Mesendoderm (in vitro differentiated cells): Measurements from ENCODE around the gene GLCE.
"Not testable (repeated sequence)": the region's sequence is repeated elsewhere in the genome, so short reads cannot be mapped to it uniquely, and the experiment has no call there.

Experiments used
- DNase-seq: peaks from one replicate; pipeline ENCODE4 v3.0.0; 2013
- H2AK5ac ChIP-seq: 2 replicates; pipeline ENCODE4 v1.6.1; 2013; ENCODE audit warnings: low read length, inconsistent platforms
- H2BK120ac ChIP-seq: 2 replicates; pipeline ENCODE4 v1.6.1; 2013; ENCODE audit warnings: low read depth, mild to moderate bottlenecking, low read length, moderate library complexity, mixed read lengths
- H2BK15ac ChIP-seq: replicated peaks from 2 replicates; pipeline ENCODE4 v1.6.1; 2013; ENCODE audit warnings: low read depth, mild to moderate bottlenecking, moderate library complexity
- H2BK5ac ChIP-seq: 2 replicates; pipeline ENCODE4 v1.6.1; 2013; ENCODE audit warnings: low read length, inconsistent platforms
- H3K18ac ChIP-seq: 2 replicates; pipeline ENCODE4 v1.6.1; 2013; ENCODE audit warnings: mild to moderate bottlenecking, low read length, mixed read lengths
- H3K23ac ChIP-seq: one replicate; pipeline ENCODE4 v1.6.1; 2013; ENCODE audit warnings: low read length
- H3K27ac ChIP-seq: 2 replicates; pipeline ENCODE4 v1.5.1; 2013; ENCODE audit warnings: low read depth, mild to moderate bottlenecking, inconsistent platforms, low read length, moderate library complexity
- H3K27me3 ChIP-seq: 2 replicates; pipeline ENCODE4 v1.6.1; 2013; ENCODE audit warnings: low read length, control low read depth, mild to moderate bottlenecking, inconsistent platforms; ENCODE audit not compliant: insufficient read depth, poor library complexity
- H3K36me3 ChIP-seq: 2 replicates; pipeline ENCODE4 v1.6.1; 2013; ENCODE audit warnings: low read length, inconsistent platforms; ENCODE audit not compliant: control insufficient read depth, insufficient read depth
- H3K4ac ChIP-seq: one replicate; pipeline ENCODE4 v1.6.1; 2013; ENCODE audit warnings: low read depth, mild to moderate bottlenecking, low read length, moderate library complexity
- H3K4me1 ChIP-seq: 2 replicates; pipeline ENCODE4 v1.6.1; 2013; ENCODE audit warnings: low read depth, low read length, inconsistent platforms; ENCODE audit not compliant: control insufficient read depth
- H3K4me2 ChIP-seq: 2 replicates; pipeline ENCODE4 v1.6.1; 2013; ENCODE audit warnings: low read length
- H3K4me3 ChIP-seq: 2 replicates; pipeline ENCODE4 v1.5.1; 2013; ENCODE audit warnings: mild to moderate bottlenecking, low read length
- H3K56ac ChIP-seq: one replicate; pipeline ENCODE4 v1.6.1; 2013; ENCODE audit warnings: low read length
- H3K79me1 ChIP-seq: 2 replicates; pipeline ENCODE4 v1.6.1; 2013; ENCODE audit warnings: low read length, inconsistent platforms
- H3K79me2 ChIP-seq: 2 replicates; pipeline ENCODE4 v1.6.1; 2013; ENCODE audit warnings: mild to moderate bottlenecking, low read length; ENCODE audit not compliant: control insufficient read depth, insufficient read depth
- H3K9ac ChIP-seq: 2 replicates; pipeline ENCODE4 v1.6.1; 2013; ENCODE audit warnings: low read length, inconsistent platforms
- H4K5ac ChIP-seq: one replicate; pipeline ENCODE4 v1.6.1; 2013; ENCODE audit warnings: low read length
- H4K8ac ChIP-seq: one replicate; pipeline ENCODE4 v1.6.1; 2013; ENCODE audit warnings: low read depth, mild to moderate bottlenecking, control low read depth, low read length, moderate library complexity
- WGBS: extraction: QIAGEN DNeasy Blood & Tissue Kit; methylation state at CpG from one replicate; pipeline ENCODE4 v1.1.7; 2013; ENCODE audit warnings: low lambda C conversion rate, missing lambda C conversion rate; ENCODE audit not compliant: insufficient coverage; ENCODE audit errors: extremely low coverage; 5-methylcytosine and 5-hydroxymethylcytosine counted together

GLCE gene

GRCh38 chr15:69299943-69300588 lies 139.6 kb downstream of the GLCE start:
- peaks cover 13% of the 10 kb centered on the region for H3K27me3 ChIP-seq

GRCh38 chr15:69301101-69301500 lies 140.7 kb downstream of the GLCE start:
- not testable (repeated sequence) for H3K79me1 ChIP-seq, H3K4me2 ChIP-seq, H3K79me2 ChIP-seq, DNase-seq, H2BK5ac ChIP-seq, H4K5ac ChIP-seq, H3K27ac ChIP-seq, H3K36me3 ChIP-seq, H2AK5ac ChIP-seq, H3K4me3 ChIP-seq, H3K4me1 ChIP-seq, H3K4ac ChIP-seq, H2BK15ac ChIP-seq, H4K8ac ChIP-seq, H3K23ac ChIP-seq, H3K18ac ChIP-seq, H3K9ac ChIP-seq, H3K56ac ChIP-seq, H2BK120ac ChIP-seq
- WGBS: no CpG with 5 or more reads among the region's 8 CpGs
- H3K27me3 ChIP-seq: peaks cover 13% of the 10 kb centered on the region

More at GRCh38 chr15:69299943-69300588, 139.6 kb downstream of the GLCE start:
- Histone ChIP-seq H3K4ac (no peak overlapping the region), H2BK5ac (no peak overlapping the region), H3K4me1 (no peaks in the 10 kb centered on the region), H3K23ac (no peak overlapping the region), H2AK5ac (no peak overlapping the region), H2BK120ac (no peak overlapping the region), H3K4me2 (no peak overlapping the region), H3K79me2 (no peaks in the 10 kb centered on the region), H3K56ac (no peak overlapping the region), H3K4me3 (no peak overlapping the region), H3K36me3 (no peaks in the 10 kb centered on the region), H3K27ac (no peak overlapping the region), H3K18ac (no peak overlapping the region), H4K5ac (no peak overlapping the region), H2BK15ac (no peak overlapping the region), H3K9ac (no peak overlapping the region), H3K79me1 (no peaks in the 10 kb centered on the region), H4K8ac (no peak overlapping the region)
- DNase-seq: peak; percentile 37
- no CpG with 5 or more reads among the region's 9 CpGs for WGBS

- not testable (repeated sequence) for DNase-seq, H4K5ac ChIP-seq, H3K9ac ChIP-seq, H3K18ac ChIP-seq, H3K4me1 ChIP-seq, H2BK120ac ChIP-seq, H3K4me3 ChIP-seq, H3K27ac ChIP-seq, H2AK5ac ChIP-seq, H2BK15ac ChIP-seq, H2BK5ac ChIP-seq, H3K79me1 ChIP-seq, H3K36me3 ChIP-seq, H3K4ac ChIP-seq, H3K23ac ChIP-seq, H3K4me2 ChIP-seq, H3K79me2 ChIP-seq, H4K8ac ChIP-seq, H3K56ac ChIP-seq
- WGBS: no CpG with 5 or more reads among the region's 6 CpGs
- peaks cover 13% of the 10 kb centered on the region for H3K27me3 ChIP-seq
Measured at GRCh38 chr15:69302087-69302486, 141.7 kb downstream of the GLCE start.

DNA sequence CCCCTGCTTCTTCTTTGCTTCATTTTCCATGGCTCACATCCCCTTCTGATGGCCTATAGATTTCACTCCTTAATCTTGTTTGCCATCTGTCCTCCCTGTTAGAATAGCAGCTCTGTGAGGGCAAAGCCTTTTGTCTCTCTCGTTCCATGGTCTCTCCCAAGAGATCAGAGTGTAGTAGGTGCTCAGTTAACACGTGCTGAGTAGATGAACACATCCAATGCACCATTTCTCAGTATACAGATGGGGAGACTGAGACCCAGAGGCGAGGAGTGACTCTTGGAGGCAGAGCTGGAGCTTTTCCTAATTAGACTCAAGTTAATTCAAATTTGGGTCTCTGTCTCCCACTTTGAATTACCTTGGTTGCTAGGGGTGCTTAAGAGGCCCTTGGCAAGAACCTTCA lies 142.5 kb downstream of the GLCE start:
- peaks cover 13% of the 10 kb centered on the region for H3K27me3 ChIP-seq
- no peak for DNase-seq
- H3K18ac ChIP-seq: no peak overlapping the region
- no peak overlapping the region for H3K4ac ChIP-seq
- no CpG with 5 or more reads among the region's 3 CpGs for WGBS
- H3K4me3 ChIP-seq: no peak overlapping the region
- H2BK5ac ChIP-seq: no peak overlapping the region
- no peak overlapping the region for H2BK15ac ChIP-seq
- H4K8ac ChIP-seq: no peak overlapping the region
- H3K36me3 ChIP-seq: no peaks in the 10 kb centered on the region
- H2AK5ac ChIP-seq: no peak overlapping the region
- no peak overlapping the region for H3K56ac ChIP-seq
- H2BK120ac ChIP-seq: no peak overlapping the region
- H3K23ac ChIP-seq: no peak overlapping the region
- H3K79me2 ChIP-seq: no peaks in the 10 kb centered on the region
- H3K27ac ChIP-seq: no peak overlapping the region
- no peaks in the 10 kb centered on the region for H3K4me1 ChIP-seq
- no peaks in the 10 kb centered on the region for H3K79me1 ChIP-seq
- no peak overlapping the region for H3K9ac ChIP-seq
- H4K5ac ChIP-seq: no peak overlapping the region
- no peak overlapping the region for H3K4me2 ChIP-seq

DNA sequence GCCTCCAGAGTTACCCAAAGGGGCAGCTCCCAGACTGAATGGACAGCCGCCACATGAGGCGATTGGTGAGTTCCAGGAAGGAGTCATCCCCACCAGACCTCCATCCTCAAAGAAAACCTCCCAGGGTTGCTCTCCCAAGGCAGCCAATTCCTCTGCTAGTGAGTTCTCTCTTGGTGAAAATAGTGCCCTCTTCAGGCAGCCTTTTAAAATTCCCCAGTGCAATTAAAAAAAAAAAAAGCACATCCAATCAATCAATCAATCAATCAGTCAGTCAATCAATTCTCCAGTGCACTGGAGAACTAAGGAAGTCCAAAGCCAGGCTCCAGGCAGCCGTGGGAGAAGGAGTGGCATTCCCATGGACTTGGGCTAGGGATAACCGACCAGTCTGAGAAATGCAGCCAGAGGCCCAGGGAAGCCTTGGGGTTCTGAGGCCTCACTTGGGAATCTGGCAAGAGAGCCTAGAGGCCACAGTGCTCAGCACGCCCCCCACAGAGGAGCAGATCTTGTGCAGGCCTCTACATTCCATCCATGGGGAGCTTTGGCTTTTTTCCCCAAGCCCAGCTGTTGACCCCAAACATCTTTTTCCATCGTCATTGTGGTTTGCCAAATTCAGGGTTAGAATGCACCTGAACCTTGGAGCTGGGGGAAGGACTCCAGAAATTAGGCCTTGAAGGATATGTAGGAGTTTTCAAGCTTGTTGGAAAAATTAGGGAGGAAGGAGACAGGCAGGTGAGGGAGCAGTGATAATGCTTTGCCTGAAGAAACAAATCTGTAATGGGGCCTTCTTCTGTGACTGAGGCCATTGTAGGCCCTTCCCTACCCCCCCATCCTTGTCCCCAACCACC lies 143.1 kb downstream of the GLCE start:
- no peak overlapping the region for H3K23ac ChIP-seq
- H4K8ac ChIP-seq: no peak overlapping the region
- no peak overlapping the region for H2AK5ac ChIP-seq
- DNase-seq: peak; percentile 55
- no peak overlapping the region for H3K56ac ChIP-seq
- no peaks in the 10 kb centered on the region for H3K79me1 ChIP-seq
- no peak overlapping the region for H3K9ac ChIP-seq
- no peaks in the 10 kb centered on the region for H3K4me1 ChIP-seq
- no peak overlapping the region for H4K5ac ChIP-seq
- H3K27me3 ChIP-seq: peaks cover 13% of the 10 kb centered on the region
- no peak overlapping the region for H2BK15ac ChIP-seq
- H3K4me3 ChIP-seq: no peak overlapping the region
- H3K79me2 ChIP-seq: no peaks in the 10 kb centered on the region
- H3K4me2 ChIP-seq: no peak overlapping the region
- no peak overlapping the region for H3K18ac ChIP-seq
- WGBS: no CpG with 5 or more reads among the region's 6 CpGs
- H3K4ac ChIP-seq: no peak overlapping the region
- no peak overlapping the region for H3K27ac ChIP-seq
- H2BK120ac ChIP-seq: no peak overlapping the region
- H2BK5ac ChIP-seq: no peak overlapping the region
- no peaks in the 10 kb centered on the region for H3K36me3 ChIP-seq
